ENCODE results near the gene GPC5. TPM values are rescaled to one million over a fixed set of nuclear protein-coding genes. Genes with fewer than 3 reads are reported as not detected.

Gene GPC5
- total and polyA plus RNA-seq, 2 donors, result 0.25 to 0.28 TPM

GRCh38 chr13:92150606-92151005, 752.2 kb downstream of the GPC5 start:
- DNase-seq (ENCODE audit: low read depth in 6 of 9, low spot score in 9 of 9), result no peak
- Histone ChIP-seq H3K27ac (ENCODE audit: low read depth in 1 of 2, low read length in 1 of 2) (no peak overlapping the region), H3K4me1 (ENCODE audit: control insufficient read depth in 2 of 2, insufficient read depth in 2 of 2, low read length in 2 of 2) (no peaks in the 10 kb centered on the region), H3K4me3 (ENCODE audit: low read length in 2 of 2) (no peak overlapping the region), H3K36me3 (ENCODE audit: control insufficient read depth in 2 of 2, insufficient read depth in 2 of 2, low read length in 1 of 2) (no peaks in the 10 kb centered on the region), H3K27me3 (ENCODE audit: control insufficient read depth in 2 of 2, insufficient read depth in 1 of 2, low read length in 1 of 2) (no peaks in the 10 kb centered on the region), H3K9me3 (ENCODE audit: control insufficient read depth in 2 of 2, insufficient read depth in 1 of 2, low read length in 1 of 2) (no peaks in the 10 kb centered on the region)
- 82% methylated on average over 1 of the region's 1 CpG for WGBS

- 48% methylated on average over 3 of the region's 3 CpGs for WGBS
These were observed 759.9 kb downstream of the GPC5 start for GRCh38 chr13:92158346-92158745.

GRCh38 chr13:92164822-92165221, 766.4 kb downstream of the GPC5 start:
- Histone ChIP-seq H3K4me1 (ENCODE audit: control insufficient read depth in 2 of 2, insufficient read depth in 2 of 2, low read length in 2 of 2) (no peaks in the 10 kb centered on the region), H3K27me3 (ENCODE audit: control insufficient read depth in 2 of 2, insufficient read depth in 1 of 2, low read length in 1 of 2) (no peaks in the 10 kb centered on the region), H3K9me3 (ENCODE audit: control insufficient read depth in 2 of 2, insufficient read depth in 1 of 2, low read length in 1 of 2) (peaks cover 0 to 5% of the 10 kb centered on the region in 2 donors), H3K36me3 (ENCODE audit: control insufficient read depth in 2 of 2, insufficient read depth in 2 of 2, low read length in 1 of 2) (no peaks in the 10 kb centered on the region), H3K4me3 (ENCODE audit: low read length in 2 of 2) (no peak overlapping the region), H3K27ac (ENCODE audit: low read depth in 1 of 2, low read length in 1 of 2) (no peak overlapping the region)
- DNase-seq (ENCODE audit: low read depth in 6 of 9, low spot score in 9 of 9), result no peak
- WGBS, result 63% methylated on average over 5 of the region's 5 CpGs

More at GRCh38 chr13:92158346-92158745, 759.9 kb downstream of the GPC5 start:
- H3K27me3 ChIP-seq (ENCODE audit: control insufficient read depth in 2 of 2, insufficient read depth in 1 of 2, low read length in 1 of 2), result no peaks in the 10 kb centered on the region
- H3K4me3 ChIP-seq (ENCODE audit: low read length in 2 of 2), result no peak overlapping the region
- H3K36me3 ChIP-seq (ENCODE audit: control insufficient read depth in 2 of 2, insufficient read depth in 2 of 2, low read length in 1 of 2), result no peaks in the 10 kb centered on the region
- H3K4me1 ChIP-seq (ENCODE audit: control insufficient read depth in 2 of 2, insufficient read depth in 2 of 2, low read length in 2 of 2), result no peaks in the 10 kb centered on the region
- no peaks in the 10 kb centered on the region for H3K9me3 ChIP-seq (ENCODE audit: control insufficient read depth in 2 of 2, insufficient read depth in 1 of 2, low read length in 1 of 2)
- no peak overlapping the region for H3K27ac ChIP-seq (ENCODE audit: low read depth in 1 of 2, low read length in 1 of 2)
- no peak for DNase-seq (ENCODE audit: low read depth in 6 of 9, low spot score in 9 of 9)

- no peaks in the 10 kb centered on the region for H3K27me3 ChIP-seq (ENCODE audit: control insufficient read depth in 2 of 2, insufficient read depth in 1 of 2, low read length in 1 of 2)
These were observed 773.8 kb downstream of the GPC5 start for GRCh38 chr13:92172191-92172590.

GRCh38 chr13:92173254-92173653, 774.8 kb downstream of the GPC5 start:
- no peak for DNase-seq (ENCODE audit: low read depth in 6 of 9, low spot score in 9 of 9)
- WGBS, result 98% methylated on average over 2 of the region's 2 CpGs
- Histone ChIP-seq H3K4me3 (ENCODE audit: low read length in 2 of 2) (no peak overlapping the region), H3K36me3 (ENCODE audit: control insufficient read depth in 2 of 2, insufficient read depth in 2 of 2, low read length in 1 of 2) (no peaks in the 10 kb centered on the region), H3K27ac (ENCODE audit: low read depth in 1 of 2, low read length in 1 of 2) (no peak overlapping the region), H3K27me3 (ENCODE audit: control insufficient read depth in 2 of 2, insufficient read depth in 1 of 2, low read length in 1 of 2) (no peaks in the 10 kb centered on the region), H3K4me1 (ENCODE audit: control insufficient read depth in 2 of 2, insufficient read depth in 2 of 2, low read length in 2 of 2) (no peaks in the 10 kb centered on the region), H3K9me3 (ENCODE audit: control insufficient read depth in 2 of 2, insufficient read depth in 1 of 2, low read length in 1 of 2) (no peaks in the 10 kb centered on the region)

More at GRCh38 chr13:92172191-92172590, 773.8 kb downstream of the GPC5 start:
- no peaks in the 10 kb centered on the region for H3K4me1 ChIP-seq (ENCODE audit: control insufficient read depth in 2 of 2, insufficient read depth in 2 of 2, low read length in 2 of 2)
- H3K4me3 ChIP-seq (ENCODE audit: low read length in 2 of 2), result no peak overlapping the region
- no peaks in the 10 kb centered on the region for H3K36me3 ChIP-seq (ENCODE audit: control insufficient read depth in 2 of 2, insufficient read depth in 2 of 2, low read length in 1 of 2)
- DNase-seq (ENCODE audit: low read depth in 6 of 9, low spot score in 9 of 9), result no peak
- H3K27ac ChIP-seq (ENCODE audit: low read depth in 1 of 2, low read length in 1 of 2), result no peak overlapping the region
- 87% methylated on average over 1 of the region's 1 CpG for WGBS
- H3K9me3 ChIP-seq (ENCODE audit: control insufficient read depth in 2 of 2, insufficient read depth in 1 of 2, low read length in 1 of 2), result no peaks in the 10 kb centered on the region

GRCh38 chr13:92175330-92175729, 776.9 kb downstream of the GPC5 start:
- DNase-seq (ENCODE audit: low read depth in 6 of 9, low spot score in 9 of 9), result peak in 2 of 9 donors; percentile 4 to 9
- Histone ChIP-seq H3K36me3 (ENCODE audit: control insufficient read depth in 2 of 2, insufficient read depth in 2 of 2, low read length in 1 of 2) (no peaks in the 10 kb centered on the region), H3K4me3 (ENCODE audit: low read length in 2 of 2) (no peak overlapping the region), H3K27me3 (ENCODE audit: control insufficient read depth in 2 of 2, insufficient read depth in 1 of 2, low read length in 1 of 2) (no peaks in the 10 kb centered on the region), H3K27ac (ENCODE audit: low read depth in 1 of 2, low read length in 1 of 2) (no peak overlapping the region), H3K4me1 (ENCODE audit: control insufficient read depth in 2 of 2, insufficient read depth in 2 of 2, low read length in 2 of 2) (no peaks in the 10 kb centered on the region), H3K9me3 (ENCODE audit: control insufficient read depth in 2 of 2, insufficient read depth in 1 of 2, low read length in 1 of 2) (no peaks in the 10 kb centered on the region)
- WGBS, result 13% methylated on average over 4 of the region's 4 CpGs

- H3K4me1 ChIP-seq (ENCODE audit: control insufficient read depth in 2 of 2, insufficient read depth in 2 of 2, low read length in 2 of 2), result no peaks in the 10 kb centered on the region
- DNase-seq (ENCODE audit: low read depth in 6 of 9, low spot score in 9 of 9), result no peak
- no peak overlapping the region for H3K4me3 ChIP-seq (ENCODE audit: low read length in 2 of 2)
- H3K27ac ChIP-seq (ENCODE audit: low read depth in 1 of 2, low read length in 1 of 2), result no peak overlapping the region
- no peaks in the 10 kb centered on the region for H3K9me3 ChIP-seq (ENCODE audit: control insufficient read depth in 2 of 2, insufficient read depth in 1 of 2, low read length in 1 of 2)
- no peaks in the 10 kb centered on the region for H3K36me3 ChIP-seq (ENCODE audit: control insufficient read depth in 2 of 2, insufficient read depth in 2 of 2, low read length in 1 of 2)
- no peaks in the 10 kb centered on the region for H3K27me3 ChIP-seq (ENCODE audit: control insufficient read depth in 2 of 2, insufficient read depth in 1 of 2, low read length in 1 of 2)
- 93% methylated on average over 5 of the region's 5 CpGs for WGBS
These were observed 779.5 kb downstream of the GPC5 start for GRCh38 chr13:92177966-92178365.

GRCh38 chr13:92179223-92179622, 780.8 kb downstream of the GPC5 start:
- no peaks in the 10 kb centered on the region for H3K9me3 ChIP-seq (ENCODE audit: control insufficient read depth in 2 of 2, insufficient read depth in 1 of 2, low read length in 1 of 2)
- H3K36me3 ChIP-seq (ENCODE audit: control insufficient read depth in 2 of 2, insufficient read depth in 2 of 2, low read length in 1 of 2), result no peaks in the 10 kb centered on the region
- no peak overlapping the region for H3K27ac ChIP-seq (ENCODE audit: low read depth in 1 of 2, low read length in 1 of 2)
- no peaks in the 10 kb centered on the region for H3K4me1 ChIP-seq (ENCODE audit: control insufficient read depth in 2 of 2, insufficient read depth in 2 of 2, low read length in 2 of 2)
- 94% methylated on average over 1 of the region's 1 CpG for WGBS
- DNase-seq (ENCODE audit: low read depth in 6 of 9, low spot score in 9 of 9), result no peak
- no peak overlapping the region for H3K4me3 ChIP-seq (ENCODE audit: low read length in 2 of 2)
- H3K27me3 ChIP-seq (ENCODE audit: control insufficient read depth in 2 of 2, insufficient read depth in 1 of 2, low read length in 1 of 2), result no peaks in the 10 kb centered on the region

GRCh38 chr13:92187378-92187989, 789.1 kb downstream of the GPC5 start:
- H3K4me3 ChIP-seq (ENCODE audit: low read length in 2 of 2), result no peak overlapping the region
- WGBS, result 19% methylated on average over 1 of the region's 1 CpG
- no peaks in the 10 kb centered on the region for H3K4me1 ChIP-seq (ENCODE audit: control insufficient read depth in 2 of 2, insufficient read depth in 2 of 2, low read length in 2 of 2)
- no peaks in the 10 kb centered on the region for H3K27me3 ChIP-seq (ENCODE audit: control insufficient read depth in 2 of 2, insufficient read depth in 1 of 2, low read length in 1 of 2)
- no peaks in the 10 kb centered on the region for H3K9me3 ChIP-seq (ENCODE audit: control insufficient read depth in 2 of 2, insufficient read depth in 1 of 2, low read length in 1 of 2)
- peak in 6 of 9 donors; percentile 1 to 39 (median 14) for DNase-seq (ENCODE audit: low read depth in 6 of 9, low spot score in 9 of 9)
- no peak overlapping the region for H3K27ac ChIP-seq (ENCODE audit: low read depth in 1 of 2, low read length in 1 of 2)
- H3K36me3 ChIP-seq (ENCODE audit: control insufficient read depth in 2 of 2, insufficient read depth in 2 of 2, low read length in 1 of 2), result no peaks in the 10 kb centered on the region

All from thymus (tissue), 11 donors.